ENCODE data around the gene MEIS1.

Gene MEIS1

DNA sequence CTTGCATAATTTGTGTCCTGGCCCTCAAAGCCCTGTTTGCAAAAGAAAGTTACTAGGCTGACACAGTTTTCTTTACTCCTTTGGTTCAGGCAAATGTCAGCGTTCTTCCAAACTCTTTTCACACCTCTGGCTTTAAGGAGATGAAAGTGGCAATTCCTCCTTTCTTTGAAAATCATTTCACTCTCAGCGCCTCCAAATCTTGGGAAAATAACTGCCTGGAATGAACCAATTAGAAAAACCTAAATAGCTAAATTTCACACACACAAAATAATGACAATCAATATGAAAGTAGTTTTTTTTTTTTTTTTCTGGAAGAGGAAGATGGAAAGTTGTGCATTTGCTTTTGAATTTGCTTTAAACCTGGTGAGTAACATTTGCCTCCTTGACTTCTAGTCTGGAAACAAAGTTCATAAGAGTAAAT, 1.7 kb downstream of the MEIS1 start:
- Histone ChIP-seq H3F3A (ENCODE audit: control insufficient read depth, insufficient read depth) (no peaks in the 10 kb centered on the region), H3K9me3 (ENCODE audit: control insufficient read depth, insufficient read depth, low read length) (no peaks in the 10 kb centered on the region), H3K4me1 (ENCODE audit: control insufficient read depth, low read length) (peaks cover 24% of the 10 kb centered on the region), H3K9me2 (replicated peaks; ENCODE audit: control insufficient read depth, low read length) (no peaks in the 10 kb centered on the region), H3K4me2 (ENCODE audit: low read length) (peak overlapping the region; percentile 89), H3K4me3 (ENCODE audit: low read length) (peak overlapping the region; percentile 82), H3K27ac (ENCODE audit: low read depth, low read length) (no peak overlapping the region), H3K79me2 (ENCODE audit: control insufficient read depth, low read length) (no peaks in the 10 kb centered on the region), H3K27me3 (ENCODE audit: control insufficient read depth, low read length) (peaks cover 14% of the 10 kb centered on the region), H3K36me3 (ENCODE audit: control insufficient read depth, low read length) (no peaks in the 10 kb centered on the region), H4K20me1 (ENCODE audit: control insufficient read depth, insufficient read depth, low read depth, low read length) (no peaks in the 10 kb centered on the region)
- TF ChIP-seq, protein P1, sequence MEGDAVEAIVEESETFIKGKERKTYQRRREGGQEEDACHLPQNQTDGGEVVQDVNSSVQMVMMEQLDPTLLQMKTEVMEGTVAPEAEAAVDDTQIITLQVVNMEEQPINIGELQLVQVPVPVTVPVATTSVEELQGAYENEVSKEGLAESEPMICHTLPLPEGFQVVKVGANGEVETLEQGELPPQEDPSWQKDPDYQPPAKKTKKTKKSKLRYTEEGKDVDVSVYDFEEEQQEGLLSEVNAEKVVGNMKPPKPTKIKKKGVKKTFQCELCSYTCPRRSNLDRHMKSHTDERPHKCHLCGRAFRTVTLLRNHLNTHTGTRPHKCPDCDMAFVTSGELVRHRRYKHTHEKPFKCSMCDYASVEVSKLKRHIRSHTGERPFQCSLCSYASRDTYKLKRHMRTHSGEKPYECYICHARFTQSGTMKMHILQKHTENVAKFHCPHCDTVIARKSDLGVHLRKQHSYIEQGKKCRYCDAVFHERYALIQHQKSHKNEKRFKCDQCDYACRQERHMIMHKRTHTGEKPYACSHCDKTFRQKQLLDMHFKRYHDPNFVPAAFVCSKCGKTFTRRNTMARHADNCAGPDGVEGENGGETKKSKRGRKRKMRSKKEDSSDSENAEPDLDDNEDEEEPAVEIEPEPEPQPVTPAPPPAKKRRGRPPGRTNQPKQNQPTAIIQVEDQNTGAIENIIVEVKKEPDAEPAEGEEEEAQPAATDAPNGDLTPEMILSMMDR (IDR thresholded peaks at IDR 0.05; ENCODE audit: low read depth, low read length, poor library complexity, severe bottlenecking): no peak
- TF ChIP-seq EZH2phosphoT487 (IDR thresholded peaks at IDR 0.05; ENCODE audit: borderline replicate concordance, low read length): no peak

DNA sequence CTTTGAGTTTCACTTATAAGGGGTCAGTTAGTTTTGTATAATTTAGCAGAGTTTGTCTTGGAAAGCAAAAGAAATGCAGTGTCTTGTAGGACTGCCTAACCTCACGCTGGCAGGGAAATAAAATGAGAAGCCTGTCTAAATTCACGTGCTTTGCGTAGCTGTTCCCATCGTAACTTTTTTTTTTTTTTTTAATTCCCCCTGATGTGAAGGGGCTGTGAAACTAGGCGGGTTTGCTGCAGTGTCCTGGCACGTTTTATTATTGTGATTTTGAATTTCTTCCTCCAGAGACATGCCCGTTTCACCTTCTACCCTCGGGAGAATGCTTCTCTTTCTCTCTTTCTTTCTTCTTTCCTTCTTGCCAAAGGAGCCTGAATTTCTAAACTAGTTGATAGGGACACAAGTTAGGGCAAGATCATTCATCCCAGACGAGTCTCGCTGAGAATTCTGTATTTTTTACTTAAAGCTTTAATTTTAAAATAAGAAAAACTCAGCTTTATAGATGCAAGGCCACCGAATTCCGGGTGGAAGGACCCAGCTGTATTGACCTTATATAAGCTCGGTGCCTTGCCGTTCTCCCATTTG, 2.3 kb downstream of the MEIS1 start:
- Histone ChIP-seq H3K9me2 (replicated peaks; ENCODE audit: control insufficient read depth, low read length) (no peaks in the 10 kb centered on the region), H3F3A (ENCODE audit: control insufficient read depth, insufficient read depth) (no peaks in the 10 kb centered on the region), H3K27me3 (ENCODE audit: control insufficient read depth, low read length) (peaks cover 14% of the 10 kb centered on the region), H3K4me3 (ENCODE audit: low read length) (peak overlapping the region; percentile 82), H3K9me3 (ENCODE audit: control insufficient read depth, insufficient read depth, low read length) (no peaks in the 10 kb centered on the region), H3K4me2 (ENCODE audit: low read length) (peak overlapping the region; percentile 89), H3K36me3 (ENCODE audit: control insufficient read depth, low read length) (no peaks in the 10 kb centered on the region), H4K20me1 (ENCODE audit: control insufficient read depth, insufficient read depth, low read depth, low read length) (no peaks in the 10 kb centered on the region), H3K4me1 (ENCODE audit: control insufficient read depth, low read length) (peaks cover 24% of the 10 kb centered on the region), H3K79me2 (ENCODE audit: control insufficient read depth, low read length) (no peaks in the 10 kb centered on the region), H3K27ac (ENCODE audit: low read depth, low read length) (no peak overlapping the region)
- TF ChIP-seq, protein P1 (IDR thresholded peaks at IDR 0.05; ENCODE audit: low read depth, low read length, poor library complexity, severe bottlenecking): no peak
- no peak for TF ChIP-seq EZH2phosphoT487 (IDR thresholded peaks at IDR 0.05; ENCODE audit: borderline replicate concordance, low read length)

DNA sequence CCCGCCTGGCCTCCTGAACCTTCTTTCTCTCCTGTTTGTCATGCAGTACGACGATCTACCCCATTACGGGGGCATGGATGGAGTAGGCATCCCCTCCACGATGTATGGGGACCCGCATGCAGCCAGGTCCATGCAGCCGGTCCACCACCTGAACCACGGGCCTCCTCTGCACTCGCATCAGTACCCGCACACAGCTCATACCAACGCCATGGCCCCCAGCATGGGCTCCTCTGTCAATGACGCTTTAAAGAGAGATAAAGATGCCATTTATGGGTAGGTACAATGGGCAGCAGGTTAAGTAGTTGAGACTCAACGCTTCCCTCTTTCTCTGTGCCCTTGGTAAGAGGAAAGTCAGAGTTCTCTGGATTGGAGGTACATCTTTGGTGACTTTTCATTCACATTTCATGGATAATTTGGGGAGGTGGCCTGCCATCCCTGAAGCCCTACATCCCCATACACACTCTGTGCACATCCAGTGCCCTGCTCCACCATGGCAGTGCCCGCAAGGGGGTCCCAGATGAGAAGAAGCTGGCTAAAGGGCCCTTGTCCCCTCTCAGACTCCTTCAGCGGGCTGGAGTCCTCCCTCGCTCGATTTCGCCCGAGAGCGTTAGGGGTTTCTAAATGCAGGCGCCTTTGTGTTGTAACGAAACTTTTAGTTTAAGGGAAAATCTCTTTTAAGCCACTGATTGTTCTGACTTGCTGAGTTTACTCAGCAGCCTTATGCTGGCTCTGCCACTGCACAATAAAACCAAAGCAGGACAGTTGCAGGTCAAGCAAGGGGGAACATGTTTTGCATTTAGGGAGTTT, 3.0 kb downstream of the MEIS1 start:
- TF ChIP-seq EZH2phosphoT487 (IDR thresholded peaks at IDR 0.05; ENCODE audit: borderline replicate concordance, low read length): no peak
- Histone ChIP-seq H3K4me2 (ENCODE audit: low read length) (peak overlapping the region; percentile 89), H4K20me1 (ENCODE audit: control insufficient read depth, insufficient read depth, low read depth, low read length) (no peaks in the 10 kb centered on the region), H3K27ac (ENCODE audit: low read depth, low read length) (no peak overlapping the region), H3K9me3 (ENCODE audit: control insufficient read depth, insufficient read depth, low read length) (no peaks in the 10 kb centered on the region), H3K4me1 (ENCODE audit: control insufficient read depth, low read length) (peaks cover 24% of the 10 kb centered on the region), H3K36me3 (ENCODE audit: control insufficient read depth, low read length) (no peaks in the 10 kb centered on the region), H3K4me3 (ENCODE audit: low read length) (peak overlapping the region; percentile 82), H3K9me2 (replicated peaks; ENCODE audit: control insufficient read depth, low read length) (no peaks in the 10 kb centered on the region), H3K27me3 (ENCODE audit: control insufficient read depth, low read length) (peaks cover 14% of the 10 kb centered on the region), H3K79me2 (ENCODE audit: control insufficient read depth, low read length) (no peaks in the 10 kb centered on the region), H3F3A (ENCODE audit: control insufficient read depth, insufficient read depth) (no peaks in the 10 kb centered on the region)

DNA sequence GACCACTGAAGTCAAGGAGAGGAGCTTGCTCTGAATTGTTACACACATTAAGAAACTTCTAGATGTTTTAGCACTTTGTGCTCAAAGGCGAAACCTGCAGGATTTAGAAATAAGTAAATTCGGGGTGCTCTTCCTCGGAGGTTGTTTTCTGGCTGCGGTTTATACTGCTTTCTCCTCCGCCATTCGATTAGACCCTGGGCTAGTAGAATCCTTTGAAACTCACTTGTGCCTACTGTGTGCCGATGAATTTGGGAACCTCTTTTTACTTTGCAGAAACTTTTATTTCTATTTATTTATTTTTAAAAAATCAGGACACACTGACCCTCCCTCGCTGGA, 3.5 kb downstream of the MEIS1 start:
- Histone ChIP-seq H3K4me1 (ENCODE audit: control insufficient read depth, low read length) (peaks cover 24% of the 10 kb centered on the region), H3K36me3 (ENCODE audit: control insufficient read depth, low read length) (no peaks in the 10 kb centered on the region), H3K4me2 (ENCODE audit: low read length) (no peak overlapping the region), H3F3A (ENCODE audit: control insufficient read depth, insufficient read depth) (no peaks in the 10 kb centered on the region), H3K27ac (ENCODE audit: low read depth, low read length) (no peak overlapping the region), H4K20me1 (ENCODE audit: control insufficient read depth, insufficient read depth, low read depth, low read length) (no peaks in the 10 kb centered on the region), H3K27me3 (ENCODE audit: control insufficient read depth, low read length) (peaks cover 13% of the 10 kb centered on the region), H3K79me2 (ENCODE audit: control insufficient read depth, low read length) (no peaks in the 10 kb centered on the region), H3K4me3 (ENCODE audit: low read length) (no peak overlapping the region), H3K9me3 (ENCODE audit: control insufficient read depth, insufficient read depth, low read length) (no peaks in the 10 kb centered on the region), H3K9me2 (replicated peaks; ENCODE audit: control insufficient read depth, low read length) (no peaks in the 10 kb centered on the region)
- no peak for TF ChIP-seq EZH2phosphoT487 (IDR thresholded peaks at IDR 0.05; ENCODE audit: borderline replicate concordance, low read length)
- TF ChIP-seq, protein P1 (IDR thresholded peaks at IDR 0.05; ENCODE audit: low read depth, low read length, poor library complexity, severe bottlenecking): no peak
